Astrocyte (in vitro differentiated cells and primary cell): ENCODE results near the gene NGB.

Experiments
- CTCF ChIP-seq: IDR thresholded peaks from 2 replicates; pipeline ENCODE4 v1.5.1; 2011; ENCODE audit warnings: low read depth, mild to moderate bottlenecking, inconsistent platforms, low read length, moderate library complexity; ENCODE audit not compliant: insufficient read depth
- EZH2 ChIP-seq: IDR thresholded peaks from 2 replicates; pipeline ENCODE4 v1.6.1; 2012; ENCODE audit warnings: mild to moderate bottlenecking, low read length, inconsistent platforms; ENCODE audit not compliant: insufficient read depth

DNA sequence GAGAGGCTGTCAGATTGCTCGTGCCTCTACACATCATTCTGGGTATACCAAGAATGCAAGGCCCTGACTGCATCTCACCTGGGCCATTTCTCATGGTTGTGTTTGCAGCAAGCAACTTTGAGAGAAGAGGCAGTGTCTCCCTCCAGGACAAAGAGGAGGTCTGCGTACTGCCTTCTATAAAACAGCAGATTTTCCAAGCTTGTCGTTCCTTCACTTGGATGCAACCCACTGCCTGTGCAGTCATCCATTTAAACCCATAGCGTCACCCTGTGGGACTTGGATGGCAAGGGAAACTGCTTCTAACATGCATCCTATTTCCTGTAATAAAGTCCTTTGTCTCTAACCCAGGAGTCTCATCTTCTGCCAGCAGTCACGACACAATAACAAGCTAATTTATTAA is 48.4 kb upstream of the NGB start:
- TF ChIP-seq CTCF (no peak), EZH2 (no peak)
